Endothelial cell of umbilical vein (primary cell): ENCODE measurements around the gene ALDH7A1. TPM values are rescaled to one million over a fixed set of nuclear protein-coding genes. Genes with fewer than 3 reads are reported as not detected.

Source experiments
- BruUV-seq: library from RNA; stranded (reverse); fragments of 400-500 nt; replicated peaks from 2 replicates; lab custom pipeline; 2021; lab: Mats Ljungman, UMichigan
- CTCF ChIA-PET: fragments of 300-600, 350-600 bp; sonication (Branson Sonifier 250); formaldehyde crosslinking; loops from one replicate; lab custom pipeline; 2021; ENCODE audit warnings: antibody characterized with exemption, inconsistent platforms; lab: Charles Lee
- POLR2A ChIA-PET: fragments of 300-600, 350-600 bp; sonication (Branson Sonifier 250); formaldehyde crosslinking; loops from one replicate; lab custom pipeline; 2021; ENCODE audit warnings: antibody characterized with exemption, inconsistent platforms; lab: Charles Lee
- DNase-seq: peaks from one replicate; pipeline ENCODE4 v3.0.0-alpha.2; 2011; ENCODE audit warnings: low read depth, low spot score
- FAIRE-seq: peaks from 2 replicates; lab custom pipeline; 2011; peaks lifted over from hg19 to GRCh38; lab: Jason Lieb, UNC
- H2AFZ ChIP-seq: 2 replicates; pipeline ENCODE4 v1.6.0; 2012; ENCODE audit warnings: low read depth, low read length, control low read depth, inconsistent platforms
- H3K27ac ChIP-seq: 2 replicates; pipeline ENCODE4 v1.5.1; 2011; ENCODE audit warnings: low read depth, mild to moderate bottlenecking, control low read depth, low read length, moderate library complexity; ENCODE audit not compliant: insufficient read depth
- H3K27me3 ChIP-seq, 2 experiments: 2 replicates each; pipeline versions ENCODE4 v1.6.0 to v1.6.1; 2011; ENCODE audit warnings: low read length in 2 of 2, mixed read lengths in 1 of 2; ENCODE audit not compliant: control insufficient read depth in 2 of 2, insufficient read depth in 2 of 2
- H3K36me3 ChIP-seq, 2 experiments: 2 replicates in 1 of 2; 3 replicates in 1 of 2; pipeline ENCODE4 v1.5.1; 2011; ENCODE audit warnings: low read length in 2 of 2, mild to moderate bottlenecking in 1 of 2, moderate library complexity in 1 of 2; ENCODE audit not compliant: control insufficient read depth in 2 of 2, insufficient read depth in 2 of 2; ENCODE audit errors: extremely low read depth in 1 of 2
- H3K4me1 ChIP-seq: 3 replicates; pipeline ENCODE4 v1.5.1; 2011; ENCODE audit warnings: mild to moderate bottlenecking, low read length; ENCODE audit not compliant: control insufficient read depth, insufficient read depth; ENCODE audit errors: extremely low read depth
- H3K4me2 ChIP-seq: 2 replicates; pipeline ENCODE4 v1.6.1; 2011; ENCODE audit warnings: low read length, control low read depth, mixed read lengths; ENCODE audit not compliant: insufficient read depth
- H3K4me3 ChIP-seq, 3 experiments: fragments of 200-600 bp in 1 of 3; sonication (generic), shearing (Covaris generic) in 1 of 3; replicated peaks in 1 of 3; 2 replicates each; pipeline ENCODE4 v1.5.1; 2011 to 2016; ENCODE audit warnings: control low read depth in 3 of 3, low read length in 3 of 3, mild to moderate bottlenecking in 2 of 3, inconsistent platforms in 1 of 3, low read depth in 1 of 3, moderate library complexity in 1 of 3; ENCODE audit not compliant: insufficient read depth in 1 of 3
- H3K79me2 ChIP-seq: 2 replicates; pipeline ENCODE4 v1.6.0; 2012; ENCODE audit warnings: low read length, inconsistent platforms; ENCODE audit not compliant: control insufficient read depth, insufficient read depth
- H3K9ac ChIP-seq: replicated peaks from 2 replicates; pipeline ENCODE3; 2011; ENCODE audit warnings: low read length, control low read depth; ENCODE audit not compliant: insufficient read depth; ENCODE audit errors: extremely low read depth
- H3K9me1 ChIP-seq: replicated peaks from 3 replicates; pipeline ENCODE4 v1.6.0; 2011; ENCODE audit warnings: mild to moderate bottlenecking, low read length; ENCODE audit not compliant: control insufficient read depth, insufficient read depth; ENCODE audit errors: extremely low read depth
- H3K9me3 ChIP-seq: replicated peaks from 2 replicates; pipeline ENCODE4 v1.5.1; 2012; ENCODE audit warnings: low read length, inconsistent platforms; ENCODE audit not compliant: control insufficient read depth, insufficient read depth
- H4K20me1 ChIP-seq: replicated peaks from 2 replicates; pipeline ENCODE3; 2011; ENCODE audit warnings: mild to moderate bottlenecking, low read length; ENCODE audit not compliant: control insufficient read depth, insufficient read depth; ENCODE audit errors: extremely low read depth
- EZH2 ChIP-seq: IDR thresholded peaks from 2 replicates; pipeline ENCODE4 v1.6.1; 2012; ENCODE audit warnings: borderline replicate concordance, low read depth, mild to moderate bottlenecking, moderate library complexity, low read length, inconsistent platforms; ENCODE audit not compliant: severe bottlenecking
- GATA2 ChIP-seq: IDR thresholded peaks from 2 replicates; pipeline ENCODE4 v1.7.0; 2011; ENCODE audit warnings: low read depth, mild to moderate bottlenecking, moderate library complexity, mixed read lengths, low read length; ENCODE audit not compliant: insufficient read length, insufficient read depth
- JUN ChIP-seq: IDR thresholded peaks from 2 replicates; pipeline ENCODE4 v1.6.1; 2011; ENCODE audit warnings: borderline replicate concordance, low read depth; ENCODE audit not compliant: insufficient read length, insufficient read depth
- MAX ChIP-seq: IDR thresholded peaks from 2 replicates; pipeline ENCODE4 v1.6.1; 2011; ENCODE audit not compliant: insufficient read depth, insufficient read length
- MYC ChIP-seq: IDR thresholded peaks from one replicate; pipeline ENCODE4 v1.6.1; 2011; ENCODE audit warnings: mild to moderate bottlenecking, low read depth, low read length
- POLR2A ChIP-seq: IDR thresholded peaks from 2 replicates; pipeline ENCODE4 v1.6.1; 2012; ENCODE audit warnings: low read depth, mild to moderate bottlenecking, control low read depth, low read length
- POLR2AphosphoS5 ChIP-seq: IDR thresholded peaks from 2 replicates; pipeline ENCODE4 v1.6.1; 2012; ENCODE audit warnings: low read depth, mild to moderate bottlenecking, control low read depth, low read length, moderate library complexity; ENCODE audit not compliant: insufficient read depth
- dilution Hi-C: fragments of 300-500 bp; cut with MboI; formaldehyde crosslinking; loops from one replicate; pipeline ENCODE4 v1.15.0; 2019; ENCODE audit warnings: low sequenced_read_pairs; ENCODE audit not compliant: extremely low pct_ligation_motif_present
- intact Hi-C: fragments of 100-400 bp; cut with micrococcal nuclease; formaldehyde crosslinking; loops from one replicate; pipeline ENCODE4 v1.10.0; 2022
- polyA plus RNA-seq, 4 experiments: library from polyadenylated mRNA; depleted of rRNA in 3 of 4; stranded (reverse) in 3 of 4; unstranded in 1 of 4; fragments of >200 nt; gene quantifications; 2 replicates each; pipeline versions ENCODE4 v1.2.1 to v1.2.3, GENCODE V29; 2011 to 2012; ENCODE audit warnings: missing spikeins in 1 of 4
- total RNA-seq: library from RNA; stranded (reverse); gene quantifications from 2 replicates; pipeline ENCODE4 v1.2.3, GENCODE V29; 2021
- TF ChIP-seq, protein P1 (sequence below), 2 donors: IDR thresholded peaks; 1 replicate in 1 of 2; 2 replicates in 1 of 2; pipeline ENCODE4 v1.5.1; 2011; ENCODE audit warnings: low read length in 2 of 2, mild to moderate bottlenecking in 2 of 2, moderate library complexity in 2 of 2, control low read depth in 1 of 2, inconsistent platforms in 1 of 2, low read depth in 1 of 2; ENCODE audit not compliant: insufficient read depth in 1 of 2; ENCODE audit errors: extremely low read depth in 1 of 2

ALDH7A1 gene
- total and polyA plus RNA-seq, 2 donors (not counting 3 experiments of a cell fraction or from before 2014, with no cell fraction given) = 43.6 to 103 TPM

DNA sequence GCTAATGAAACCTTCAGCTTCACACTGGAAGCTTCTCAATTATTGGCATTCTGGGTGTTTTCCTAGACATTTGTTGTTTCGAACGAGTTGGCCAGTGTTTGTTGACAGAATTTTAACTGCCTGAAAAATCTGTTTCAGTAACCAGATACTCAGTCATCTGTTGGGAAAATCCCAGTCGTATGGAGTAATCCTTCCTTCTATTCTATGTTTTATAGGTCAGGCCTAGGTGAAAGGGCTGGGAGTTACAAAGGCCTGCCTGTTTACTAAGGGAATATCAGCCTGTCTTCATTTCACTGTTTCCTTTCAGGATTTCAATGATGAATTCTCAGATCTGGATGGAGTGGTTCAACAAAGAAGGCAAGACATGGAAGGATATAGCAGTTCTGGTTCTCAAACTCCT, 111.9 kb downstream of the ALDH7A1 start:
- Histone ChIP-seq H3K9me1 (no peaks in the 10 kb centered on the region), H2AFZ (no peak overlapping the region), H3K9ac (no peak overlapping the region), H3K4me3 (no peak overlapping the region), H3K27ac (no peak overlapping the region), H3K27me3 (no peaks in the 10 kb centered on the region), H3K9me3 (no peaks in the 10 kb centered on the region), H3K4me1 (no peaks in the 10 kb centered on the region), H3K36me3 (no peaks in the 10 kb centered on the region), H4K20me1 (no peaks in the 10 kb centered on the region), H3K4me2 (no peak overlapping the region), H3K79me2 (no peaks in the 10 kb centered on the region)
- BruUV-seq = no TSS peak
- TF ChIP-seq EZH2 (no peak), MAX (no peak), MYC (no peak), POLR2AphosphoS5 (no peak), JUN (no peak), GATA2 (no peak), POLR2A (no peak)
- TF ChIP-seq, protein P1, sequence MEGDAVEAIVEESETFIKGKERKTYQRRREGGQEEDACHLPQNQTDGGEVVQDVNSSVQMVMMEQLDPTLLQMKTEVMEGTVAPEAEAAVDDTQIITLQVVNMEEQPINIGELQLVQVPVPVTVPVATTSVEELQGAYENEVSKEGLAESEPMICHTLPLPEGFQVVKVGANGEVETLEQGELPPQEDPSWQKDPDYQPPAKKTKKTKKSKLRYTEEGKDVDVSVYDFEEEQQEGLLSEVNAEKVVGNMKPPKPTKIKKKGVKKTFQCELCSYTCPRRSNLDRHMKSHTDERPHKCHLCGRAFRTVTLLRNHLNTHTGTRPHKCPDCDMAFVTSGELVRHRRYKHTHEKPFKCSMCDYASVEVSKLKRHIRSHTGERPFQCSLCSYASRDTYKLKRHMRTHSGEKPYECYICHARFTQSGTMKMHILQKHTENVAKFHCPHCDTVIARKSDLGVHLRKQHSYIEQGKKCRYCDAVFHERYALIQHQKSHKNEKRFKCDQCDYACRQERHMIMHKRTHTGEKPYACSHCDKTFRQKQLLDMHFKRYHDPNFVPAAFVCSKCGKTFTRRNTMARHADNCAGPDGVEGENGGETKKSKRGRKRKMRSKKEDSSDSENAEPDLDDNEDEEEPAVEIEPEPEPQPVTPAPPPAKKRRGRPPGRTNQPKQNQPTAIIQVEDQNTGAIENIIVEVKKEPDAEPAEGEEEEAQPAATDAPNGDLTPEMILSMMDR (IDR thresholded peaks at IDR 0.05; ENCODE audit: extremely low read depth in 1 of 2, insufficient read depth in 1 of 2, low read depth in 1 of 2, low read length in 2 of 2) = no peak
- no peak for FAIRE-seq
- dilution Hi-C loops = no loop called here
- CTCF ChIA-PET = interaction anchor here (0.9 to 1.6 kb wide), 4 partner anchors 8 to 144 kb away, joined by 3 to 7 read pairs (median 4); partner anchors contain the start of gene GRAMD2B
- no peak for DNase-seq
- intact Hi-C loops = no loop called here
- POLR2A ChIA-PET = no interaction called here
